ENCODE results near the gene RUNX1.

The RUNX1 gene

GRCh38 chr21:35081861-35082260, 32.8 kb upstream of the RUNX1 start:
- no peak for TF ChIP-seq POLR2A (IDR thresholded peaks at IDR 0.05; ENCODE audit: extremely low read depth, insufficient read length)
- TF ChIP-seq MAX (IDR thresholded peaks at IDR 0.05; ENCODE audit: low read depth, low read length) = no peak
- no peak for TF ChIP-seq MYC (IDR thresholded peaks at IDR 0.05; ENCODE audit: low read depth, low read length)
- TF ChIP-seq CTCF (IDR thresholded peaks at IDR 0.05; ENCODE audit: low read depth, low read length) = no peak
- no peak for DNase-seq (ENCODE audit: low read depth)
- H3K4me3 ChIP-seq (ENCODE audit: low read depth, low read length) = no peak overlapping the region

- TF ChIP-seq POLR2A (IDR thresholded peaks at IDR 0.05; ENCODE audit: extremely low read depth, insufficient read length) (no peak), MAX (IDR thresholded peaks at IDR 0.05; ENCODE audit: low read depth, low read length) (no peak), MYC (IDR thresholded peaks at IDR 0.05; ENCODE audit: low read depth, low read length) (no peak), CTCF (IDR thresholded peaks at IDR 0.05; ENCODE audit: low read depth, low read length) (no peak)
- H3K4me3 ChIP-seq (ENCODE audit: low read depth, low read length) = no peak overlapping the region
- no peak for DNase-seq (ENCODE audit: low read depth)
Observed at GRCh38 chr21:35079181-35079580, 30.1 kb upstream of the RUNX1 start.

- DNase-seq (ENCODE audit: low read depth) = no peak
- TF ChIP-seq CTCF (IDR thresholded peaks at IDR 0.05; ENCODE audit: low read depth, low read length) = no peak
- TF ChIP-seq POLR2A (IDR thresholded peaks at IDR 0.05; ENCODE audit: extremely low read depth, insufficient read length) = no peak
- no peak for TF ChIP-seq MYC (IDR thresholded peaks at IDR 0.05; ENCODE audit: low read depth, low read length)
- no peak for TF ChIP-seq MAX (IDR thresholded peaks at IDR 0.05; ENCODE audit: low read depth, low read length)
- no peak overlapping the region for H3K4me3 ChIP-seq (ENCODE audit: low read depth, low read length)
Observed at GRCh38 chr21:35077975-35078374, 28.9 kb upstream of the RUNX1 start.

GRCh38 chr21:35077466-35077865, 28.4 kb upstream of the RUNX1 start:
- DNase-seq (ENCODE audit: low read depth) = no peak

GRCh38 chr21:35075546-35075945, 26.4 kb upstream of the RUNX1 start:
- TF ChIP-seq MYC (IDR thresholded peaks at IDR 0.05; ENCODE audit: low read depth, low read length) = no peak
- no peak for TF ChIP-seq CTCF (IDR thresholded peaks at IDR 0.05; ENCODE audit: low read depth, low read length)
- no peak for TF ChIP-seq MAX (IDR thresholded peaks at IDR 0.05; ENCODE audit: low read depth, low read length)
- DNase-seq (ENCODE audit: low read depth) = no peak

More at GRCh38 chr21:35077466-35077865, 28.4 kb upstream of the RUNX1 start:
- no peak for TF ChIP-seq MAX (IDR thresholded peaks at IDR 0.05; ENCODE audit: low read depth, low read length)
- no peak for TF ChIP-seq CTCF (IDR thresholded peaks at IDR 0.05; ENCODE audit: low read depth, low read length)
- TF ChIP-seq POLR2A (IDR thresholded peaks at IDR 0.05; ENCODE audit: extremely low read depth, insufficient read length) = no peak
- no peak for TF ChIP-seq MYC (IDR thresholded peaks at IDR 0.05; ENCODE audit: low read depth, low read length)
- H3K4me3 ChIP-seq (ENCODE audit: low read depth, low read length) = no peak overlapping the region

GRCh38 chr21:35072960-35073359, 23.9 kb upstream of the RUNX1 start:
- no peak for TF ChIP-seq MYC (IDR thresholded peaks at IDR 0.05; ENCODE audit: low read depth, low read length)
- TF ChIP-seq MAX (IDR thresholded peaks at IDR 0.05; ENCODE audit: low read depth, low read length) = no peak
- TF ChIP-seq POLR2A (IDR thresholded peaks at IDR 0.05; ENCODE audit: extremely low read depth, insufficient read length) = no peak
- no peak for TF ChIP-seq CTCF (IDR thresholded peaks at IDR 0.05; ENCODE audit: low read depth, low read length)
- DNase-seq (ENCODE audit: low read depth) = no peak
- no peak overlapping the region for H3K4me3 ChIP-seq (ENCODE audit: low read depth, low read length)

More at GRCh38 chr21:35075546-35075945, 26.4 kb upstream of the RUNX1 start:
- H3K4me3 ChIP-seq (ENCODE audit: low read depth, low read length) = no peak overlapping the region
